Liver (tissue), 9 donors: ENCODE measurements around the gene MYH7B. TPM values are rescaled to one million over a fixed set of nuclear protein-coding genes. Genes with fewer than 3 reads are reported as not detected.

Experiments
- DNase-seq: peaks from one replicate; pipeline ENCODE4 v3.0.0-alpha.2; 2017; ENCODE audit warnings: low spot score
- H3K27ac ChIP-seq, 2 donors: one replicate each; pipeline ENCODE4 v1.7.0; 2013; ENCODE audit warnings: inconsistent platforms in 2 of 2, low read length in 2 of 2, control low read depth in 1 of 2, low read depth in 1 of 2, mild to moderate bottlenecking in 1 of 2
- H3K27me3 ChIP-seq, 4 donors: one replicate each; pipeline versions ENCODE4 v1.6.1 to v1.7.0; 2013; ENCODE audit warnings: low read length in 3 of 4, inconsistent platforms in 1 of 4, mild to moderate bottlenecking in 1 of 4, moderate library complexity in 1 of 4; ENCODE audit not compliant: control insufficient read depth in 4 of 4, insufficient read depth in 4 of 4
- H3K36me3 ChIP-seq, 4 donors: one replicate each; pipeline versions ENCODE4 v1.6.1 to v1.7.0; 2013; ENCODE audit warnings: low read length in 3 of 4, mild to moderate bottlenecking in 3 of 4, low read depth in 1 of 4, moderate library complexity in 1 of 4; ENCODE audit not compliant: control insufficient read depth in 4 of 4, insufficient read depth in 3 of 4
- H3K4me1 ChIP-seq, 4 donors: one replicate each; pipeline versions ENCODE4 v1.6.1 to v1.7.0; 2013; ENCODE audit warnings: low read length in 3 of 4, mild to moderate bottlenecking in 3 of 4, moderate library complexity in 1 of 4; ENCODE audit not compliant: control insufficient read depth in 4 of 4, insufficient read depth in 4 of 4
- H3K4me3 ChIP-seq, 3 donors: one replicate each; pipeline versions ENCODE4 v1.6.1 to v1.7.0; 2013; ENCODE audit warnings: low read length in 3 of 3, control low read depth in 1 of 3, low read depth in 1 of 3, mild to moderate bottlenecking in 1 of 3
- H3K9ac ChIP-seq, 2 donors: one replicate each; pipeline ENCODE4 v1.7.0; 2013; ENCODE audit warnings: low read length in 2 of 2, mild to moderate bottlenecking in 2 of 2, moderate library complexity in 2 of 2, control low read depth in 1 of 2, low read depth in 1 of 2
- H3K9me3 ChIP-seq, 4 donors: one replicate each; pipeline versions ENCODE4 v1.6.1 to v1.7.0; 2013; ENCODE audit warnings: low read length in 3 of 4; ENCODE audit not compliant: control insufficient read depth in 4 of 4
- EGR1 ChIP-seq, 2 donors: IDR thresholded peaks; 2 replicates each; pipeline ENCODE4 v1.6.1; 2016 to 2018; ENCODE audit warnings: antibody characterized with exemption in 2 of 2, low read depth in 2 of 2
- FOXA2 ChIP-seq: IDR thresholded peaks from 2 replicates; pipeline ENCODE4 v1.6.1; 2016; ENCODE audit warnings: antibody characterized with exemption
- HNF4A ChIP-seq, 2 donors: conservative IDR thresholded peaks; 2 replicates each; pipeline ENCODE4 v1.6.1; 2016; ENCODE audit warnings: antibody characterized with exemption in 2 of 2, mild to moderate bottlenecking in 2 of 2
- HNF4G ChIP-seq: IDR thresholded peaks from 2 replicates; pipeline ENCODE4 v1.6.1; 2016; ENCODE audit warnings: antibody characterized with exemption
- JUND ChIP-seq, 2 donors: IDR thresholded peaks; 2 replicates each; pipeline ENCODE4 v1.6.1; 2016; ENCODE audit warnings: antibody characterized with exemption in 2 of 2
- RAD21 ChIP-seq, 2 donors: IDR thresholded peaks; 2 replicates each; pipeline ENCODE4 v1.6.1; 2016; ENCODE audit warnings: antibody characterized with exemption in 2 of 2, mild to moderate bottlenecking in 2 of 2
- RXRA ChIP-seq, 2 donors: IDR thresholded peaks; 2 replicates each; pipeline ENCODE4 v1.6.1; 2017 to 2018; ENCODE audit warnings: antibody characterized with exemption in 2 of 2, mild to moderate bottlenecking in 1 of 2
- SP1 ChIP-seq: IDR thresholded peaks from 2 replicates; pipeline ENCODE4 v1.6.1; 2018; ENCODE audit warnings: antibody characterized with exemption, mild to moderate bottlenecking
- TAF1 ChIP-seq: conservative IDR thresholded peaks from 2 replicates; pipeline ENCODE4 v1.6.1; 2016; ENCODE audit warnings: antibody characterized with exemption, mild to moderate bottlenecking
- YY1 ChIP-seq: IDR thresholded peaks from 2 replicates; pipeline ENCODE4 v1.6.1; 2016; ENCODE audit warnings: antibody characterized with exemption, mild to moderate bottlenecking
- WGBS: extraction: QIAGEN DNeasy Blood & Tissue Kit; methylation state at CpG from one replicate; pipeline ENCODE4 v1.1.7; 2013; 5-methylcytosine and 5-hydroxymethylcytosine counted together
- polyA plus RNA-seq, 2 donors: library from polyadenylated mRNA; stranded (reverse) in 1 of 2; unstranded in 1 of 2; fragments of 200-250 nt in 1 of 2; fragments of >200 nt in 1 of 2; fragmentation: Nextera tagmentation in 1 of 2; extraction: Ambion mirVana in 1 of 2; gene quantifications; one replicate each; pipeline versions ENCODE4 v1.2.1 to v1.2.3, GENCODE V29; 2013 to 2015
- total RNA-seq, 2 donors: library from RNA; depleted of rRNA; stranded (reverse); fragments of >200 nt; gene quantifications; one replicate each; pipeline ENCODE4 v1.2.3, GENCODE V29; 2014
- TF ChIP-seq, protein P1 (sequence below): IDR thresholded peaks from 2 replicates; pipeline ENCODE4 v1.6.1; 2016; ENCODE audit warnings: antibody characterized with exemption
- TF ChIP-seq, protein P2 (sequence below): IDR thresholded peaks from 2 replicates; pipeline ENCODE4 v1.6.1; 2016; ENCODE audit warnings: antibody characterized with exemption
- TF ChIP-seq, protein P3 (sequence below): IDR thresholded peaks from 2 replicates; pipeline ENCODE4 v1.6.1; 2016; ENCODE audit warnings: antibody characterized with exemption
- TF ChIP-seq, protein P4 (sequence below): fragments of 150-350 bp; IDR thresholded peaks from 2 replicates; pipeline ENCODE4 v1.5.1; 2017; ENCODE audit warnings: improper control_type of control experiment, low read depth, low read length; ENCODE audit not compliant: missing input control
- TF ChIP-seq, protein P5 (sequence below): IDR thresholded peaks from 2 replicates; pipeline ENCODE4 v1.6.1; 2016; ENCODE audit warnings: antibody characterized with exemption, mild to moderate bottlenecking
- donor health status: healthy.
- donor health status: healthy.
- donor health status: healthy.
- donor health status: healthy.
- donor health status: healthy.

MYH7B gene
- total and polyA plus RNA-seq, 4 donors = 0.12 to 0.33 (median 0.24) TPM

DNA sequence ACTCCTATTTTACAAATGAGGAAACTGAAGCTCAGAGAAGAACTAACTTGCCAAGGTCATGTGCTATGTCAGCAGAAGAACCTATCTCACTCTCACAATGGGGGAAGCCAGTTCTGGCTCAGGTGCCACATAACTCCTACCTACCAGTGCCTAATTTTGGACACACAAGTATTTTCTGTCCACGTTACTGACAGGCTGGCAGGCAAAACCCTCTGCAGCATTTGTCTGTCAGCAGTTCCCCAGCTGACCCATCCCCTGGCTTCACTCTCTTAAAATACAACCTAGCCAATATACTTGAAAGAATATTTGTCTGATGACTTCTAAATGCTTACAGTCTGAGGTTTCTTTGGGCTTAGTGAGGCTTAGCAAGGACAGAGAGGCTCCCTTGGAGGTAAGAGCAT, 15.6 kb upstream of the MYH7B start:
- 89% methylated on average over 1 of the region's 1 CpG for WGBS

DNA sequence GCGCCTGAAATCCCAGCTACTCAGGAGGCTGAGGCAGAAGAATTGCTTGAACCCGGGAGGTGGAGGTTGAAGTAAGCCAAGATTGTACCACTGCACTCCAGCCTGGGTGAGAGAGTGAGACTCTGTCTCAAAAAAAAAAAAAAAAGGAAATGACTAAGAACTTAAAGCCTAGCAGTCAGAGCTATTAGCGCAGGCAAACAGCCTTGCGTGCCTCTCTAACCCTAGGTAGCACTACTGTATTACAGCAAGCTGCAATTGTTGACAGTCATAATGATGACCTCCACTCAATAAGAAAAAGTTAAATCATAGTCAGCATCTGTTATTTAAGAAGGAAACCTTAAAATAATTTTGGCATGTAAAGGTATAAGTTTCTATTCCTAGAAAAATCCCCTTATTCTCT, 14.4 kb upstream of the MYH7B start:
- Histone ChIP-seq H3K9me3 (no peaks in the 10 kb centered on the region), H3K4me1 (peaks cover 0 to 3% (median under 1%) of the 10 kb centered on the region in 4 donors), H3K36me3 (peaks cover 4 to 37% (median 11%) of the 10 kb centered on the region in 4 donors), H3K9ac (no peak overlapping the region), H3K27me3 (no peaks in the 10 kb centered on the region), H3K27ac (no peak overlapping the region), H3K4me3 (no peak overlapping the region)
- 93% methylated on average over 4 of the region's 4 CpGs for WGBS
- DNase-seq = no peak
- TF ChIP-seq HNF4G = no peak
- no peak for TF ChIP-seq JUND (IDR thresholded peaks at IDR 0.05)
- no peak for TF ChIP-seq HNF4A (conservative IDR thresholded peaks at IDR 0.05)

More for the DNA sequence above, 15.6 kb upstream of the MYH7B start:
- DNase-seq = no peak
- Histone ChIP-seq H3K27me3 (no peaks in the 10 kb centered on the region), H3K4me3 (no peak overlapping the region), H3K4me1 (peaks cover 0 to 3% (median under 1%) of the 10 kb centered on the region in 4 donors), H3K27ac (no peak overlapping the region), H3K36me3 (peaks cover 4 to 29% (median 11%) of the 10 kb centered on the region in 4 donors), H3K9ac (no peak overlapping the region), H3K9me3 (no peaks in the 10 kb centered on the region)
- TF ChIP-seq FOXA2 (no peak), JUND (IDR thresholded peaks at IDR 0.05) (no peak), RAD21 (IDR thresholded peaks at IDR 0.05) (no peak), YY1 (no peak), TAF1 (no peak), HNF4G (no peak), RXRA (IDR thresholded peaks at IDR 0.05) (no peak), HNF4A (conservative IDR thresholded peaks at IDR 0.05) (no peak), EGR1 (IDR thresholded peaks at IDR 0.05; ENCODE audit: low read depth in 2 of 2) (no peak), SP1 (no peak)
- TF ChIP-seq, protein P1, sequence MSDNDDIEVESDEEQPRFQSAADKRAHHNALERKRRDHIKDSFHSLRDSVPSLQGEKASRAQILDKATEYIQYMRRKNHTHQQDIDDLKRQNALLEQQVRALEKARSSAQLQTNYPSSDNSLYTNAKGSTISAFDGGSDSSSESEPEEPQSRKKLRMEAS = no peak
- TF ChIP-seq, protein P2, sequence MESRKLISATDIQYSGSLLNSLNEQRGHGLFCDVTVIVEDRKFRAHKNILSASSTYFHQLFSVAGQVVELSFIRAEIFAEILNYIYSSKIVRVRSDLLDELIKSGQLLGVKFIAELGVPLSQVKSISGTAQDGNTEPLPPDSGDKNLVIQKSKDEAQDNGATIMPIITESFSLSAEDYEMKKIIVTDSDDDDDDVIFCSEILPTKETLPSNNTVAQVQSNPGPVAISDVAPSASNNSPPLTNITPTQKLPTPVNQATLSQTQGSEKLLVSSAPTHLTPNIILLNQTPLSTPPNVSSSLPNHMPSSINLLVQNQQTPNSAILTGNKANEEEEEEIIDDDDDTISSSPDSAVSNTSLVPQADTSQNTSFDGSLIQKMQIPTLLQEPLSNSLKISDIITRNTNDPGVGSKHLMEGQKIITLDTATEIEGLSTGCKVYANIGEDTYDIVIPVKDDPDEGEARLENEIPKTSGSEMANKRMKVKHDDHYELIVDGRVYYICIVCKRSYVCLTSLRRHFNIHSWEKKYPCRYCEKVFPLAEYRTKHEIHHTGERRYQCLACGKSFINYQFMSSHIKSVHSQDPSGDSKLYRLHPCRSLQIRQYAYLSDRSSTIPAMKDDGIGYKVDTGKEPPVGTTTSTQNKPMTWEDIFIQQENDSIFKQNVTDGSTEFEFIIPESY = no peak
- TF ChIP-seq, protein P3, sequence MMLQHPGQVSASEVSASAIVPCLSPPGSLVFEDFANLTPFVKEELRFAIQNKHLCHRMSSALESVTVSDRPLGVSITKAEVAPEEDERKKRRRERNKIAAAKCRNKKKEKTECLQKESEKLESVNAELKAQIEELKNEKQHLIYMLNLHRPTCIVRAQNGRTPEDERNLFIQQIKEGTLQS = no peak
- TF ChIP-seq, protein P4, sequence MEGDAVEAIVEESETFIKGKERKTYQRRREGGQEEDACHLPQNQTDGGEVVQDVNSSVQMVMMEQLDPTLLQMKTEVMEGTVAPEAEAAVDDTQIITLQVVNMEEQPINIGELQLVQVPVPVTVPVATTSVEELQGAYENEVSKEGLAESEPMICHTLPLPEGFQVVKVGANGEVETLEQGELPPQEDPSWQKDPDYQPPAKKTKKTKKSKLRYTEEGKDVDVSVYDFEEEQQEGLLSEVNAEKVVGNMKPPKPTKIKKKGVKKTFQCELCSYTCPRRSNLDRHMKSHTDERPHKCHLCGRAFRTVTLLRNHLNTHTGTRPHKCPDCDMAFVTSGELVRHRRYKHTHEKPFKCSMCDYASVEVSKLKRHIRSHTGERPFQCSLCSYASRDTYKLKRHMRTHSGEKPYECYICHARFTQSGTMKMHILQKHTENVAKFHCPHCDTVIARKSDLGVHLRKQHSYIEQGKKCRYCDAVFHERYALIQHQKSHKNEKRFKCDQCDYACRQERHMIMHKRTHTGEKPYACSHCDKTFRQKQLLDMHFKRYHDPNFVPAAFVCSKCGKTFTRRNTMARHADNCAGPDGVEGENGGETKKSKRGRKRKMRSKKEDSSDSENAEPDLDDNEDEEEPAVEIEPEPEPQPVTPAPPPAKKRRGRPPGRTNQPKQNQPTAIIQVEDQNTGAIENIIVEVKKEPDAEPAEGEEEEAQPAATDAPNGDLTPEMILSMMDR = no peak
- TF ChIP-seq, protein P5, sequence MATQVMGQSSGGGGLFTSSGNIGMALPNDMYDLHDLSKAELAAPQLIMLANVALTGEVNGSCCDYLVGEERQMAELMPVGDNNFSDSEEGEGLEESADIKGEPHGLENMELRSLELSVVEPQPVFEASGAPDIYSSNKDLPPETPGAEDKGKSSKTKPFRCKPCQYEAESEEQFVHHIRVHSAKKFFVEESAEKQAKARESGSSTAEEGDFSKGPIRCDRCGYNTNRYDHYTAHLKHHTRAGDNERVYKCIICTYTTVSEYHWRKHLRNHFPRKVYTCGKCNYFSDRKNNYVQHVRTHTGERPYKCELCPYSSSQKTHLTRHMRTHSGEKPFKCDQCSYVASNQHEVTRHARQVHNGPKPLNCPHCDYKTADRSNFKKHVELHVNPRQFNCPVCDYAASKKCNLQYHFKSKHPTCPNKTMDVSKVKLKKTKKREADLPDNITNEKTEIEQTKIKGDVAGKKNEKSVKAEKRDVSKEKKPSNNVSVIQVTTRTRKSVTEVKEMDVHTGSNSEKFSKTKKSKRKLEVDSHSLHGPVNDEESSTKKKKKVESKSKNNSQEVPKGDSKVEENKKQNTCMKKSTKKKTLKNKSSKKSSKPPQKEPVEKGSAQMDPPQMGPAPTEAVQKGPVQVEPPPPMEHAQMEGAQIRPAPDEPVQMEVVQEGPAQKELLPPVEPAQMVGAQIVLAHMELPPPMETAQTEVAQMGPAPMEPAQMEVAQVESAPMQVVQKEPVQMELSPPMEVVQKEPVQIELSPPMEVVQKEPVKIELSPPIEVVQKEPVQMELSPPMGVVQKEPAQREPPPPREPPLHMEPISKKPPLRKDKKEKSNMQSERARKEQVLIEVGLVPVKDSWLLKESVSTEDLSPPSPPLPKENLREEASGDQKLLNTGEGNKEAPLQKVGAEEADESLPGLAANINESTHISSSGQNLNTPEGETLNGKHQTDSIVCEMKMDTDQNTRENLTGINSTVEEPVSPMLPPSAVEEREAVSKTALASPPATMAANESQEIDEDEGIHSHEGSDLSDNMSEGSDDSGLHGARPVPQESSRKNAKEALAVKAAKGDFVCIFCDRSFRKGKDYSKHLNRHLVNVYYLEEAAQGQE = no peak
